Thyroid gland (tissue), 4 donors: ENCODE results near the gene RAB40AL. TPM values are rescaled to one million over a fixed set of nuclear protein-coding genes. Genes with fewer than 3 reads are reported as not detected.
A peak's percentile ranks its signal among the peaks of the same experiment; 100 is the strongest.

Experiments
- DNase-seq, 2 donors: peaks; one replicate each; pipeline ENCODE4 v3.0.0-alpha.2; 2019
- H3K27ac ChIP-seq, 3 donors: fragments of 200-600 bp; sonication (generic); 1 replicate in 2 of 3; 2 replicates in 1 of 3; pipeline ENCODE4 v1.5.1; 2016 to 2019; ENCODE audit warnings: mild to moderate bottlenecking in 1 of 3, moderate library complexity in 1 of 3
- H3K27me3 ChIP-seq: fragments of 200-600 bp; sonication (generic); one replicate; pipeline ENCODE4 v1.5.1; 2019
- H3K36me3 ChIP-seq, 2 donors: fragments of 200-600 bp; sonication (generic); one replicate each; pipeline ENCODE4 v1.5.1; 2016 to 2019
- H3K4me1 ChIP-seq, 2 donors: fragments of 200-600 bp; sonication (generic); one replicate each; pipeline ENCODE4 v1.5.1; 2017 to 2019
- H3K4me3 ChIP-seq, 3 donors: fragments of 200-600 bp; sonication (generic); replicated peaks in 1 of 3; 1 replicate in 2 of 3; 2 replicates in 1 of 3; pipeline ENCODE4 v1.5.1; 2016; ENCODE audit warnings: mild to moderate bottlenecking in 1 of 3
- H3K9me3 ChIP-seq: fragments of 200-600 bp; sonication (generic); one replicate; pipeline ENCODE4 v1.5.1; 2017
- POLR2A ChIP-seq, 2 donors: fragments of 450-650 bp; IDR thresholded peaks; one replicate each; pipeline ENCODE4 v1.6.1; 2017; ENCODE audit warnings: antibody characterized with exemption in 2 of 2, mild to moderate bottlenecking in 2 of 2, moderate library complexity in 1 of 2
- WGBS, 2 donors: methylation state at CpG; one replicate each; pipeline ENCODE4 v1.1.5; 2017; 5-methylcytosine and 5-hydroxymethylcytosine counted together
- intact Hi-C: fragments of 100-400 bp; cut with DNase I; formaldehyde crosslinking; loops from one replicate; pipeline ENCODE4 v1.15.1; 2023
- total RNA-seq, 4 donors: library from RNA; depleted of rRNA; stranded (reverse); fragments of >200 nt; gene quantifications; one replicate each; pipeline ENCODE4 v1.2.3, GENCODE V29; 2016
- TF ChIP-seq, protein P1 (sequence below), 6 experiments: fragments of 200-600 bp in 3 of 6; fragments of 450-650 bp in 3 of 6; sonication (generic) in 3 of 6; IDR thresholded peaks; one replicate each; pipeline ENCODE4 v1.5.1; 2016 to 2019; ENCODE audit warnings: antibody characterized with exemption in 6 of 6, mild to moderate bottlenecking in 2 of 6, inconsistent platforms in 1 of 6, moderate library complexity in 1 of 6

RAB40AL gene
- total RNA-seq, 4 donors from 2014 or later = 3.9 to 5.6 (median 4.8) TPM

DNA sequence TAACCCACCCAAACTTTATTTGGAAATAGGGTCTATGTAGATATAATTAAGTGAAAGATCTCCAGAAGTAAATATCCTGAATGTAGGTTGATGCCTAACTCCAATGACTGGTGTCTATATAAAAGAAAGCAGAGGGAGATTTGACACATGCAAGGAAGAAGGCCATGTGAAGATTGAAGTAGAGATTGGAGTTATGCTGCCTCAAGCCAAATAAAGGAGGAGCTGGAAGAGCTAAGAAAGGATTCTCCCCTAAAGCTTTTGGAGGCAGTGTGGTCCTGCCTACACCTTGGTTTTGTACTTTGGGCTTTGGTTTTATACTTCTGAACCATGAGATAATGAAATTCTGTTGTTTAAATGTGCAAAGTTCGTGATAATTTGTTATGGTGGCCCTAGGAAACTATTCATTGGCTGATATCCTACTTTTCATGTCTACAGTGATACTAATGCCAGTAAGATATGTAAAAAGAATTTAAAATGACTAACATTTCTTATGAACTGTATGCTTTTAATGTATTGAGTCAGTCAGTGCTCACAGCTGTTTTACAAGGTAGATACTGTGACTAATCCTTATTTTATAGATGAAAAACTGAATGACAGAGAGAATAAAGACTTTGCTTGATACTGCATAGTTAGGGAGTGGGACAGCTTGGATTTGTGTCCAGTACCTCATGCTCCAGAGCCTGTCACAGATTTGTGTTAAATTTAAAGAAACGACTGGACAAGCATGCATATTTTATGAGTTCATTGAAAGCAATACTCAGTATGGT lies 5.9 kb upstream of the RAB40AL start:
- TF ChIP-seq POLR2A (IDR thresholded peaks at IDR 0.05) = no peak
- TF ChIP-seq, protein P1, sequence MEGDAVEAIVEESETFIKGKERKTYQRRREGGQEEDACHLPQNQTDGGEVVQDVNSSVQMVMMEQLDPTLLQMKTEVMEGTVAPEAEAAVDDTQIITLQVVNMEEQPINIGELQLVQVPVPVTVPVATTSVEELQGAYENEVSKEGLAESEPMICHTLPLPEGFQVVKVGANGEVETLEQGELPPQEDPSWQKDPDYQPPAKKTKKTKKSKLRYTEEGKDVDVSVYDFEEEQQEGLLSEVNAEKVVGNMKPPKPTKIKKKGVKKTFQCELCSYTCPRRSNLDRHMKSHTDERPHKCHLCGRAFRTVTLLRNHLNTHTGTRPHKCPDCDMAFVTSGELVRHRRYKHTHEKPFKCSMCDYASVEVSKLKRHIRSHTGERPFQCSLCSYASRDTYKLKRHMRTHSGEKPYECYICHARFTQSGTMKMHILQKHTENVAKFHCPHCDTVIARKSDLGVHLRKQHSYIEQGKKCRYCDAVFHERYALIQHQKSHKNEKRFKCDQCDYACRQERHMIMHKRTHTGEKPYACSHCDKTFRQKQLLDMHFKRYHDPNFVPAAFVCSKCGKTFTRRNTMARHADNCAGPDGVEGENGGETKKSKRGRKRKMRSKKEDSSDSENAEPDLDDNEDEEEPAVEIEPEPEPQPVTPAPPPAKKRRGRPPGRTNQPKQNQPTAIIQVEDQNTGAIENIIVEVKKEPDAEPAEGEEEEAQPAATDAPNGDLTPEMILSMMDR (IDR thresholded peaks at IDR 0.05) = no peak
- WGBS, 2 donors = 84% methylated on average over 2 of the region's 2 CpGs

DNA sequence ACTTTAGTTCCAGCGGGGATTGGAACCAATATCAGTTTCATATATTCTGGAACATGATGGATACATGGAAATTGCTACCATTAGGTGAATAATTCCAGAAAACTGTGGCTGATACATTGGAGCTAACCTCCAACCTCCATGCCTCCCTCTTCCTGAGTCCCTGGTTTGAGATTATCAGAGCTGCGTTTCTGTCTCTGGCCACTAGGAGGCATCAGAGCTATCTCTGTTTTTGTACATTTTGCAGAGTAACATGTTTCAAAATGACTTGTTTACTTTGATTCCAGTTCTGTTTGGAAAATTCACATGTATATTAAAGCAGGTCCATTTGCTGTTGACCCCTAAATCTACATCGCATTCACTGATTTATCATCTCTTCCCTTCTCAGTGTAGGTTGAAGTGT lies 2.4 kb upstream of the RAB40AL start:
- no peaks in the 10 kb centered on the region for H3K4me1 ChIP-seq
- no peaks in the 10 kb centered on the region for H3K9me3 ChIP-seq
- WGBS, 2 donors = 60 to 67% methylated on average over 3 of the region's 3 CpGs
- peak; percentile 1 to 5 for DNase-seq
- no peak overlapping the region for H3K27ac ChIP-seq
- TF ChIP-seq POLR2A (IDR thresholded peaks at IDR 0.05) = no peak
- TF ChIP-seq, protein P1 (IDR thresholded peaks at IDR 0.05) = peak in 4 of 6 experiments; percentile 31 to 43 (median 40)
- no peaks in the 10 kb centered on the region for H3K36me3 ChIP-seq
- intact Hi-C loops = no loop called here
- no peak overlapping the region for H3K4me3 ChIP-seq
- no peaks in the 10 kb centered on the region for H3K27me3 ChIP-seq

More for the DNA sequence above, 5.9 kb upstream of the RAB40AL start:
- intact Hi-C loops = no loop called here
- no peaks in the 10 kb centered on the region for H3K4me1 ChIP-seq
- H3K36me3 ChIP-seq = no peaks in the 10 kb centered on the region
- H3K9me3 ChIP-seq = no peaks in the 10 kb centered on the region
- no peak overlapping the region for H3K4me3 ChIP-seq
- H3K27me3 ChIP-seq = no peaks in the 10 kb centered on the region
- no peak overlapping the region for H3K27ac ChIP-seq
- no peak for DNase-seq

DNA sequence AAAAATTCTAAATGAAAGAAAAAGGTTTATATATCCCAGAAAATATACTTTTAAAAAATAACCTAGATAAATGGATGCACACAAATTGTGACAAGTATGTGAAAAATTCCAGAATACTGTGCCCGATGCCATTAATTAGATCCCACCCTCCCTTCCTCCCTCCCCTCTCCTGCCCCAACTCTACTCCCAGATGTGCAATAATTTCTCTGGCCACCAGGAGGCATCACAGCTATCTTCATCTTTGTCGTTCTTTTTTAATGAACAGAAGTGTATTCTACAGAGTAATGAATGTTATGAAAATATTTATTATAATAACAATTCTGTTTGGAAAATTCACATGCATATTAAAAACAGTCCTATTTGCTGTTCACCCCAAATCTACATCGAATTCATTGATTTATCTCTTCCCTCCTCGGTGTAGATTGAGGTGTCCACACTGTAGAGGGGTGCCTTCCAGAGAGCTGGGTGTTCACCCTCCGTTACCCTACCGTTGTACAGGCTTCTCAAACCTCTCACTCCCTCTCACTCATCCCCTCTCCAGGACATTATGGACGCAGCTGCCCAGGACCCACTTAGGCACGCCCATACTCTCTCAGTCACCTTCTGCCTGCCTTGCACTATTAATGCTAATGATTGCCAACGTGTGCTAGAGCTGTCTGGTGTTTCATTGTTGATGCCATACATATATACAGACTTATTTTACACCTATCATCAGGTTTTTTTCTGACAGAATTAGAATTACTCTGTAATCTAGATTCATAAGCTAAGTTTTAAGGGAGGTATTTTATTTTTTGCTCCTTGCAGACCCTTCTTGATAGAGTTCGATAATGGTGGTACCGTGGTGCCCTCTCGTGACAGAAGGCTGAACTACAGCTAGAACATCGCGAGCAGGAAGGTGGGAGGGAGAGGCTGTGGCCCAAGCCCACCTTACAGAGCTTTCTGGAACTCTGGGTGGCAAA lies 14.1 kb downstream of the RAB40AL start:
- DNase-seq = peak; percentile 37 to 51
- Histone ChIP-seq H3K27ac (no peak overlapping the region), H3K4me3 (no peak overlapping the region), H3K27me3 (no peaks in the 10 kb centered on the region), H3K9me3 (no peaks in the 10 kb centered on the region), H3K36me3 (no peaks in the 10 kb centered on the region), H3K4me1 (no peaks in the 10 kb centered on the region)
- 6 to 10% methylated on average over 14 of the region's 14 CpGs for WGBS, 2 donors
- TF ChIP-seq, protein P1 (IDR thresholded peaks at IDR 0.05) = peak; percentile 9 to 56 (median 36)
- TF ChIP-seq POLR2A (IDR thresholded peaks at IDR 0.05) = no peak
- intact Hi-C loops = loop anchor here (10.0 kb wide), 1 partner anchor 224 kb away; no protein-coding TSS in a partner anchor

DNA sequence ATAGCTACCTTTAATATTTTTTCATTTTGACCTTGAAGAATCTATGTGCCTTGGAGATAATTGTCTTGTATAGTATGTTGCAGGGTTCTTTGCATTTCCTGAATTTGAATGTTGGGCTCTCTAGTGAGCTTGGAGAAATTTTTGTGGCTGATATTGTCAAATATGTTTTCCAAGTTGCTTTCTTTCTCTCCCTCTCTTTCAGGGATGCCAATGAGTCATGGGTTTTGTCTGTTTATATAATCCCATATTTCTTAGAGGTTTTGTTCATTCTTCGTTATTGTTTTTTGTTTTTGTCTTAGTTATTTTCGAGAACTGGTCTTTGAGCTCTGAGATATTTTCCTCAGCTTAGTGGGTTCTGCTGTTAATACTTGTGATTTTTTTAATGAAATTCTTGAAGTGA lies 20.7 kb downstream of the RAB40AL start:
- Histone ChIP-seq H3K27me3 (no peaks in the 10 kb centered on the region), H3K4me1 (no peaks in the 10 kb centered on the region), H3K36me3 (no peaks in the 10 kb centered on the region), H3K27ac (no peak overlapping the region), H3K9me3 (no peaks in the 10 kb centered on the region), H3K4me3 (no peak overlapping the region)
- intact Hi-C loops = loop anchor here (10.0 kb wide), 1 partner anchor 217 kb away; no protein-coding TSS in a partner anchor
- no peak for DNase-seq
- TF ChIP-seq, protein P1 (IDR thresholded peaks at IDR 0.05) = no peak
- no peak for TF ChIP-seq POLR2A (IDR thresholded peaks at IDR 0.05)
- 93 to 100% methylated on average over 2 of the region's 2 CpGs for WGBS, 2 donors
